ENCODE data around the gene CNPY3. TPM values are rescaled to one million over a fixed set of nuclear protein-coding genes. Genes with fewer than 3 reads are reported as not detected.
A peak's percentile ranks its signal among the peaks of the same experiment; 100 is the strongest.

Gene CNPY3
- total and polyA plus RNA-seq, 10 of the 15 experiments (the other 5 are each of a cell fraction or from before 2014, with no cell fraction given) = 7.2 to 102 (median 73.6) TPM

DNA sequence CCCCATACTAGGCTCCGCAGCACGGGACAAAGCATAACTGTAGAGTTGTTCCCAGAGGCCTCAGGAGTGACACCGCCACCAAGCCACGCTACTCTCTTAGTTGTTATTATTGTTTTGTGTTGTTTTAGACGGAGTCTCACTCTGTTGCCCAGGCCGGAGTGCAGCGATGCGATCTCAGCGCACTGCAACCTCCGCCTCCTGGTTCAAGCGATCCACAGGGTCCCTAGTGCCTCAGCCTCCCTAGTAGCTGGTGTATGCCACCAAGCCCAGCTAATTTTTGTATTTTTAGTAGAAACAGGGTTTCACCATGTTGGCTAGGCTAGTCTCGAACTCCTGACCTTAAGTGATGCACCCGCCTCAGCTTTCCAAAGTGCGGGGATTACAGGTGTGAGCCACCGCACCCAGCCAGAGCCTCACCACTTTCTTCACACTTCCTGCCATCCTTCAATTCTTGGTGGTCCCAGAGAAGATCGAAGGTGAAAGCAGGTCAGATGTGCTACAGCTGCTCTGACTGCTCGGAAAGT is 38.0 kb upstream of the CNPY3 start:
- TF ChIP-seq NFYA (IDR thresholded peaks at IDR 0.05; ENCODE audit: borderline replicate concordance, low read depth, low read length) (no peak), MTA2 (IDR thresholded peaks at IDR 0.05; ENCODE audit: low read depth) (0 out of 2 replicates have a peak, but pooled peaks have one; percentile 7), TCF7 (IDR thresholded peaks at IDR 0.05; ENCODE audit: borderline replicate concordance) (no peak)
- TF ChIP-seq, protein P1, sequence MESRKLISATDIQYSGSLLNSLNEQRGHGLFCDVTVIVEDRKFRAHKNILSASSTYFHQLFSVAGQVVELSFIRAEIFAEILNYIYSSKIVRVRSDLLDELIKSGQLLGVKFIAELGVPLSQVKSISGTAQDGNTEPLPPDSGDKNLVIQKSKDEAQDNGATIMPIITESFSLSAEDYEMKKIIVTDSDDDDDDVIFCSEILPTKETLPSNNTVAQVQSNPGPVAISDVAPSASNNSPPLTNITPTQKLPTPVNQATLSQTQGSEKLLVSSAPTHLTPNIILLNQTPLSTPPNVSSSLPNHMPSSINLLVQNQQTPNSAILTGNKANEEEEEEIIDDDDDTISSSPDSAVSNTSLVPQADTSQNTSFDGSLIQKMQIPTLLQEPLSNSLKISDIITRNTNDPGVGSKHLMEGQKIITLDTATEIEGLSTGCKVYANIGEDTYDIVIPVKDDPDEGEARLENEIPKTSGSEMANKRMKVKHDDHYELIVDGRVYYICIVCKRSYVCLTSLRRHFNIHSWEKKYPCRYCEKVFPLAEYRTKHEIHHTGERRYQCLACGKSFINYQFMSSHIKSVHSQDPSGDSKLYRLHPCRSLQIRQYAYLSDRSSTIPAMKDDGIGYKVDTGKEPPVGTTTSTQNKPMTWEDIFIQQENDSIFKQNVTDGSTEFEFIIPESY (IDR thresholded peaks at IDR 0.05) = no peak
- in situ Hi-C loops (cut with MboI) = no loop called here

More for the DNA sequence above, 38.0 kb upstream of the CNPY3 start:
- BruUV-seq (replicated peaks) = no TSS peak
- DNase-seq (ENCODE audit: low read depth, low spot score) (no peak), FAIRE-seq (no peak), ATAC-seq (no peak)
- Histone ChIP-seq H3K27me3 (replicated peaks in 1 of 2; ENCODE audit: control insufficient read depth in 2 of 2, insufficient read depth in 2 of 2, low read length in 1 of 2) (no peaks in the 10 kb centered on the region), H3K79me2 (ENCODE audit: control insufficient read depth, insufficient read depth, low read length) (peaks cover 4% of the 10 kb centered on the region; the same call in 1 of the 2 replicates), H3K4me3 (peak overlapping the region; percentile 85; the same call in 1 of the 2 replicates), H3K9ac (ENCODE audit: control insufficient read depth, insufficient read depth, low read length) (peak overlapping the region; percentile 97), H3K9me3 (replicated peaks; ENCODE audit: control insufficient read depth, insufficient read depth, low read length) (no peaks in the 10 kb centered on the region), H4K20me1 (ENCODE audit: control insufficient read depth, insufficient read depth) (no peaks in the 10 kb centered on the region), H3K4me1 (ENCODE audit: control insufficient read depth, insufficient read depth, low read length) (peaks cover 15% of the 10 kb centered on the region), H2AFZ (ENCODE audit: control insufficient read depth, low read depth, low read length) (peak overlapping the region; percentile 97), H3K27ac (ENCODE audit: control insufficient read depth, insufficient read depth) (peak overlapping the region; percentile 88), H3K4me2 (ENCODE audit: control insufficient read depth, insufficient read depth) (peak overlapping the region; percentile 83), H3K36me3 (ENCODE audit: control insufficient read depth in 2 of 2, insufficient read depth in 2 of 2, low read length in 1 of 2) (no peaks in the 10 kb centered on the region; a peak in 1 of 4 replicates)
- SMC1A ChIA-PET (ENCODE audit: uncharacterized antibody, unreplicated experiment) = interaction anchor here (0.7 to 2.3 kb wide), 5 partner anchors 12 to 230 kb away, joined by 3 to 9 read pairs (median 3); partner anchors contain the start of genes CNPY3 and RPL7L1
- intact Hi-C loops (cut with micrococcal nuclease; ENCODE audit: unreplicated experiment) = loop anchor here (2.0 to 5.0 kb wide), 2 partner anchors 109 to 144 kb away; partner anchors contain the start of genes BICRAL and TBCC
- POLR2A ChIA-PET = interaction anchor here (0.7 to 2.3 kb wide), 3 partner anchors 12 to 233 kb away, joined by 5 to 16 read pairs (median 5); partner anchors contain the start of genes PPP2R5D and RPL7L1
- CTCF ChIA-PET = interaction anchor here (0.6 to 1.8 kb wide), 7 partner anchors 9 to 229 kb away, joined by 3 to 8 read pairs (median 5); partner anchors contain the start of genes CNPY3 and PPP2R5D
- 38% methylated on average over 17 of the region's 17 CpGs for WGBS (ENCODE audit: insufficient coverage, insufficient replicate concordance, low lambda C conversion rate, missing lambda C conversion rate)
- RAD21 ChIA-PET (ENCODE audit: unreplicated experiment) = interaction anchor here (1.0 to 3.1 kb wide), 5 partner anchors 12 to 230 kb away, joined by 3 to 9 read pairs (median 4); partner anchors contain the start of genes BICRAL and RPL7L1

Data from GM12878 (cell line).